ENCODE data around the gene DENND1C. TPM values are rescaled to one million over a fixed set of nuclear protein-coding genes. Genes with fewer than 3 reads are reported as not detected.

DENND1C gene
- total RNA-seq = 15.1 TPM
- long read RNA-seq, transcript DENND1C-201 (23 exons, 2,816 nt) = major isoform, 10 of 16 reads
- long read RNA-seq, partial matches to known transcripts = 3 of 16 reads
- long read RNA-seq, other reads (novel, unspliced or antisense) = 3 of 16 reads

- DNase-seq = peak; percentile 78
- TF ChIP-seq CTCF (IDR thresholded peaks at IDR 0.05) = peak; percentile 47
- intact Hi-C loops (cut with DNase I) = no loop called here
- Histone ChIP-seq H3K36me3 (no peaks in the 10 kb centered on the region), H3K4me1 (peaks cover under 1% of the 10 kb centered on the region), H3K27me3 (ENCODE audit: low read depth) (peaks cover 11% of the 10 kb centered on the region), H3K27ac (peak within 1 kb of the TSS; percentile 81), H3K4me3 (peak within 1 kb of the TSS; percentile 54), H3K9me3 (no peaks in the 10 kb centered on the region)
- peak; percentile 67 to 78 for ATAC-seq
Measured at GRCh38 chr19:6481541-6482342, at the start of gene DENND1C. Gene DENND1C, minus strand, starts transcription at chr19:6481787. Its CDS starts 92 bp downstream, at chr19:6481695.

- Histone ChIP-seq H3K4me1 (peaks cover 20% of the 10 kb centered on the region), H3K36me3 (peaks cover 11% of the 10 kb centered on the region), H3K4me3 (peak within 1 kb of the TSS; percentile 64), H3K9me3 (no peaks in the 10 kb centered on the region), H3K27ac (peak within 1 kb of the TSS; percentile 82), H3K27me3 (ENCODE audit: low read depth) (no peaks in the 10 kb centered on the region)
- TF ChIP-seq CTCF (IDR thresholded peaks at IDR 0.05) = no peak
- ATAC-seq = peak; percentile 95 to 96
- intact Hi-C loops (cut with DNase I) = no loop called here
- DNase-seq = peak; percentile 93
Measured at GRCh38 chr19:6530386-6531162, 49.0 kb upstream of the DENND1C start, which contains the start of gene TNFSF9. Gene TNFSF9, plus strand, starts transcription at chr19:6531026. Its CDS starts 11 bp downstream, at chr19:6531037.

GRCh38 chr19:6529937-6530385 lies 48.4 kb upstream of the DENND1C start:
- peak overlapping the region; percentile 64 for H3K4me3 ChIP-seq
- no peaks in the 10 kb centered on the region for H3K9me3 ChIP-seq
- peaks cover 20% of the 10 kb centered on the region for H3K4me1 ChIP-seq
- ATAC-seq (no peak), DNase-seq (no peak)
- H3K36me3 ChIP-seq = peaks cover 5% of the 10 kb centered on the region
- peak overlapping the region; percentile 82 for H3K27ac ChIP-seq
- intact Hi-C loops (cut with DNase I) = no loop called here
- TF ChIP-seq CTCF (IDR thresholded peaks at IDR 0.05) = no peak
- H3K27me3 ChIP-seq (ENCODE audit: low read depth) = no peaks in the 10 kb centered on the region

- Histone ChIP-seq H3K36me3 (no peaks in the 10 kb centered on the region), H3K4me1 (peaks cover 20% of the 10 kb centered on the region), H3K27me3 (ENCODE audit: low read depth) (no peaks in the 10 kb centered on the region), H3K9me3 (no peaks in the 10 kb centered on the region), H3K4me3 (no peak overlapping the region), H3K27ac (no peak overlapping the region)
- ATAC-seq (no peak), DNase-seq (no peak)
- no peak for TF ChIP-seq CTCF (IDR thresholded peaks at IDR 0.05)
- intact Hi-C loops (cut with DNase I) = no loop called here
Measured at GRCh38 chr19:6529351-6529750, 47.8 kb upstream of the DENND1C start.

- peaks cover 20% of the 10 kb centered on the region for H3K4me1 ChIP-seq
- no peaks in the 10 kb centered on the region for H3K36me3 ChIP-seq
- no peak for TF ChIP-seq CTCF (IDR thresholded peaks at IDR 0.05)
- H3K9me3 ChIP-seq = no peaks in the 10 kb centered on the region
- H3K27me3 ChIP-seq (ENCODE audit: low read depth) = no peaks in the 10 kb centered on the region
- intact Hi-C loops (cut with DNase I) = no loop called here
- ATAC-seq = peak; percentile 5 to 30
- DNase-seq = peak; percentile 57
- no peak overlapping the region for H3K27ac ChIP-seq
- H3K4me3 ChIP-seq = no peak overlapping the region
Measured at GRCh38 chr19:6528544-6529121, 47.0 kb upstream of the DENND1C start.
